ENCODE measurements around the gene ZNF416. TPM values are rescaled to one million over a fixed set of nuclear protein-coding genes. Genes with fewer than 3 reads are reported as not detected.

ZNF416 gene
- total and polyA plus RNA-seq, 9 of the 15 experiments (the other 6 are each of a cell fraction or from before 2014, with no cell fraction given) = 0.20 to 2.0 (median 1.1) TPM

DNA sequence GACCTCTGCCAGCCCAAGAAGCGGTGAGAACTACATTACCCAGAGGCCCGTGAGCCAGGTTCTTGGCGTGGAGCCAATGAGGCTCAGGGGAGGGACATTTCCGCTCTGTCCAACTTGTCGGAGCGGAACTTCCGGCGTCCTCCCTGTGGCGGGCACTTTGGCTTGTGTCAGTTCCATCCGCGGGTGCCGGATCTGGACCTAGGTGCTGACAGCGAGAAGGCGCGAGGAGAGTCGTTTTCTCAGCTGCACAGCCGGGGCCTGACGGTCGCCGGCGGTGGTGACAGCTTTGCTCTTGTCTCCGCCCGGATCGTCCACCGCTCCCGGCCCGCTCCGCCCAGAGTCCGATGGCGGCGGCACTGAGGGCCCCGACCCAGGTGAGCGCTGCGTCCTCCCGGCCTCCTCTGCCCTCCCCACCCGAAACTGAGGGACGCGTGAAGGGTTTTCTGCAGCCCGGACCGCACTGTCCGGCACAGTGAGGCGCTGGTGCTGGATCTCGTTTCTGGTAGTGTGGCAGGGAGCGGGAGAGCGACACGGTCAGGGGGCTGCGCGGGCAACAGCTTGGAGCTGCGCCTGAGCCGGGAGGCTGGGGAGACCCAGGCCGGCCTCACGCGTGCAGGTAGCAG is 21.2 kb upstream of the ZNF416 start, which contains the start of gene ZNF530 (continued):
- TF ChIP-seq, protein P1, sequence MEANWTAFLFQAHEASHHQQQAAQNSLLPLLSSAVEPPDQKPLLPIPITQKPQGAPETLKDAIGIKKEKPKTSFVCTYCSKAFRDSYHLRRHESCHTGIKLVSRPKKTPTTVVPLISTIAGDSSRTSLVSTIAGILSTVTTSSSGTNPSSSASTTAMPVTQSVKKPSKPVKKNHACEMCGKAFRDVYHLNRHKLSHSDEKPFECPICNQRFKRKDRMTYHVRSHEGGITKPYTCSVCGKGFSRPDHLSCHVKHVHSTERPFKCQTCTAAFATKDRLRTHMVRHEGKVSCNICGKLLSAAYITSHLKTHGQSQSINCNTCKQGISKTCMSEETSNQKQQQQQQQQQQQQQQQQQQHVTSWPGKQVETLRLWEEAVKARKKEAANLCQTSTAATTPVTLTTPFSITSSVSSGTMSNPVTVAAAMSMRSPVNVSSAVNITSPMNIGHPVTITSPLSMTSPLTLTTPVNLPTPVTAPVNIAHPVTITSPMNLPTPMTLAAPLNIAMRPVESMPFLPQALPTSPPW (CRISPR knock-in tag; IDR thresholded peaks at IDR 0.05) = peak; percentile 62
- TF ChIP-seq, protein P2, sequence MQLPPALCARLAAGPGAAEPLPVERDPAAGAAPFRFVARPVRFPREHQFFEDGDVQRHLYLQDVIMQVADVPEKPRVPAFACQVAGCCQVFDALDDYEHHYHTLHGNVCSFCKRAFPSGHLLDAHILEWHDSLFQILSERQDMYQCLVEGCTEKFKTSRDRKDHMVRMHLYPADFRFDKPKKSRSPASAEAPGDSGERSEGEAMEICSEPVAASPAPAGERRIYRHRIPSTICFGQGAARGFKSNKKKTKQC (CRISPR knock-in tag; IDR thresholded peaks at IDR 0.05) = 0 out of 2 replicates have a peak, but pooled peaks have one; percentile 45
- TF ChIP-seq ETS2 (tag; IDR thresholded peaks at IDR 0.05; ENCODE audit: borderline replicate concordance, poor library complexity, severe bottlenecking) (no peak), ATF1 (CRISPR knock-in tag; IDR thresholded peaks at IDR 0.05) (no peak), ATF1 (tag; IDR thresholded peaks at IDR 0.05) (peak; percentile 65; the same call in 1 of the 2 replicates), GABPB1 (CRISPR knock-in tag; IDR thresholded peaks at IDR 0.05) (peak; percentile 94), CREB1 (IDR thresholded peaks at IDR 0.05) (no peak), CREB1 (CRISPR knock-in tag; IDR thresholded peaks at IDR 0.05) (0 out of 2 replicates have a peak, but pooled peaks have one; percentile 18), ZNF212 (CRISPR knock-in tag; IDR thresholded peaks at IDR 0.05) (no peak), KDM4B (IDR thresholded peaks at IDR 0.05; ENCODE audit: borderline replicate concordance in 2 of 2, low read depth in 1 of 2) (peak in 1 of 2 experiments; percentile 44; a peak in 1 of 4 replicates), SIN3A (IDR thresholded peaks at IDR 0.05; ENCODE audit: borderline replicate concordance in 2 of 2, control insufficient read depth in 1 of 2, low read depth in 2 of 2, low read length in 2 of 2) (peak; percentile 49 to 82; a peak in 1 of 4 replicates), HDAC6 (IDR thresholded peaks at IDR 0.05; ENCODE audit: low read depth, low read length) (no peak), ZNF197 (CRISPR knock-in tag; IDR thresholded peaks at IDR 0.05; ENCODE audit: low read depth) (0 out of 2 replicates have a peak, but pooled peaks have one; percentile 41)
- TF ChIP-seq, protein P3, sequence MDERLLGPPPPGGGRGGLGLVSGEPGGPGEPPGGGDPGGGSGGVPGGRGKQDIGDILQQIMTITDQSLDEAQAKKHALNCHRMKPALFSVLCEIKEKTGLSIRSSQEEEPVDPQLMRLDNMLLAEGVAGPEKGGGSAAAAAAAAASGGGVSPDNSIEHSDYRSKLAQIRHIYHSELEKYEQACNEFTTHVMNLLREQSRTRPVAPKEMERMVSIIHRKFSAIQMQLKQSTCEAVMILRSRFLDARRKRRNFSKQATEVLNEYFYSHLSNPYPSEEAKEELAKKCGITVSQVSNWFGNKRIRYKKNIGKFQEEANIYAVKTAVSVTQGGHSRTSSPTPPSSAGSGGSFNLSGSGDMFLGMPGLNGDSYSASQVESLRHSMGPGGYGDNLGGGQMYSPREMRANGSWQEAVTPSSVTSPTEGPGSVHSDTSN (CRISPR knock-in tag; IDR thresholded peaks at IDR 0.05; ENCODE audit: low read depth) = no peak
- TF ChIP-seq, protein P3 (tag; conservative IDR thresholded peaks at IDR 0.05; ENCODE audit: low read depth) = no peak
- TF ChIP-seq, protein P4, sequence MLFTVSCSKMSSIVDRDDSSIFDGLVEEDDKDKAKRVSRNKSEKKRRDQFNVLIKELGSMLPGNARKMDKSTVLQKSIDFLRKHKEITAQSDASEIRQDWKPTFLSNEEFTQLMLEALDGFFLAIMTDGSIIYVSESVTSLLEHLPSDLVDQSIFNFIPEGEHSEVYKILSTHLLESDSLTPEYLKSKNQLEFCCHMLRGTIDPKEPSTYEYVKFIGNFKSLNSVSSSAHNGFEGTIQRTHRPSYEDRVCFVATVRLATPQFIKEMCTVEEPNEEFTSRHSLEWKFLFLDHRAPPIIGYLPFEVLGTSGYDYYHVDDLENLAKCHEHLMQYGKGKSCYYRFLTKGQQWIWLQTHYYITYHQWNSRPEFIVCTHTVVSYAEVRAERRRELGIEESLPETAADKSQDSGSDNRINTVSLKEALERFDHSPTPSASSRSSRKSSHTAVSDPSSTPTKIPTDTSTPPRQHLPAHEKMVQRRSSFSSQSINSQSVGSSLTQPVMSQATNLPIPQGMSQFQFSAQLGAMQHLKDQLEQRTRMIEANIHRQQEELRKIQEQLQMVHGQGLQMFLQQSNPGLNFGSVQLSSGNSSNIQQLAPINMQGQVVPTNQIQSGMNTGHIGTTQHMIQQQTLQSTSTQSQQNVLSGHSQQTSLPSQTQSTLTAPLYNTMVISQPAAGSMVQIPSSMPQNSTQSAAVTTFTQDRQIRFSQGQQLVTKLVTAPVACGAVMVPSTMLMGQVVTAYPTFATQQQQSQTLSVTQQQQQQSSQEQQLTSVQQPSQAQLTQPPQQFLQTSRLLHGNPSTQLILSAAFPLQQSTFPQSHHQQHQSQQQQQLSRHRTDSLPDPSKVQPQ (CRISPR knock-in tag; IDR thresholded peaks at IDR 0.05; ENCODE audit: borderline replicate concordance) = no peak
- TF ChIP-seq, protein P5, sequence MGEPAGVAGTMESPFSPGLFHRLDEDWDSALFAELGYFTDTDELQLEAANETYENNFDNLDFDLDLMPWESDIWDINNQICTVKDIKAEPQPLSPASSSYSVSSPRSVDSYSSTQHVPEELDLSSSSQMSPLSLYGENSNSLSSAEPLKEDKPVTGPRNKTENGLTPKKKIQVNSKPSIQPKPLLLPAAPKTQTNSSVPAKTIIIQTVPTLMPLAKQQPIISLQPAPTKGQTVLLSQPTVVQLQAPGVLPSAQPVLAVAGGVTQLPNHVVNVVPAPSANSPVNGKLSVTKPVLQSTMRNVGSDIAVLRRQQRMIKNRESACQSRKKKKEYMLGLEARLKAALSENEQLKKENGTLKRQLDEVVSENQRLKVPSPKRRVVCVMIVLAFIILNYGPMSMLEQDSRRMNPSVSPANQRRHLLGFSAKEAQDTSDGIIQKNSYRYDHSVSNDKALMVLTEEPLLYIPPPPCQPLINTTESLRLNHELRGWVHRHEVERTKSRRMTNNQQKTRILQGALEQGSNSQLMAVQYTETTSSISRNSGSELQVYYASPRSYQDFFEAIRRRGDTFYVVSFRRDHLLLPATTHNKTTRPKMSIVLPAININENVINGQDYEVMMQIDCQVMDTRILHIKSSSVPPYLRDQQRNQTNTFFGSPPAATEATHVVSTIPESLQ (CRISPR knock-in tag; IDR thresholded peaks at IDR 0.05) = no peak
